ENCODE measurements around the gene MEI1.
"Not testable (repeated sequence)": the region's sequence is repeated elsewhere in the genome, so short reads cannot be mapped to it uniquely, and the experiment has no call there.

MEI1 gene

DNA sequence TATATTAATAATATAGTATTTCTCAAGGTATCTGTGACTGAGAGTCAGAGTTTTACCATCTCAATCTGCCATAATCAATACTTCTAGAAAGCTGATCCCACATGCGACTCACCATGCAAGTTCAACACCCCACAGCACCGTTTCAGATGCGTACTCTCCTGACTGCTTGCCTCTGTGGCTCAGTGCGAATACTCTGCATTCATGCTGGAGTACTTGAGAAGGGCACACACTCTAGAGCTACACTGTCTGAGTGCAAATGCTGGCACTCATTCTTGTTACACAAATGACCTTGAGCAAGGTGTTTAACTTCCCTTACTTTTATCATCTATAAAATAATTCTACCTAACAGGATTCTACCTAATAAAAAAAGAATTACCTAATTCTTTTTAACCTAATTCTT, 23.2 kb upstream of the MEI1 start:
- CTCF ChIA-PET, result interaction anchor here (1.3 to 3.4 kb wide), 4 partner anchors 9 to 265 kb away, joined by 3 to 17 read pairs (median 6); no protein-coding TSS in a partner anchor
- no peak for DNase-seq (ENCODE audit: extremely low spot score)
- no peak for TF ChIP-seq CTCF (IDR thresholded peaks at IDR 0.05; ENCODE audit: control extremely low read depth, extremely low read depth, low read depth, missing control alignments)
- POLR2A ChIA-PET, result no interaction called here

- DNase-seq (ENCODE audit: extremely low spot score), result no peak
- CTCF ChIA-PET, result interaction anchor here (2.6 kb wide), 1 partner anchor 14 kb away, joined by 13 read pairs; no protein-coding TSS in a partner anchor
- TF ChIP-seq CTCF (IDR thresholded peaks at IDR 0.05; ENCODE audit: control extremely low read depth, extremely low read depth, low read depth, missing control alignments), result no peak
- POLR2A ChIA-PET, result no interaction called here
These were observed 17.7 kb upstream of the MEI1 start for GRCh38 chr22:41681616-41682015.

GRCh38 chr22:41682033-41682807, 17.1 kb upstream of the MEI1 start:
- peak; percentile 86 for DNase-seq (ENCODE audit: extremely low spot score)
- no peak for TF ChIP-seq CTCF (IDR thresholded peaks at IDR 0.05; ENCODE audit: control extremely low read depth, extremely low read depth, low read depth, missing control alignments)
- ChIA-PET CTCF (interaction anchor here (2.6 kb wide), 1 partner anchor 15 kb away, joined by 13 read pairs; no protein-coding TSS in a partner anchor), POLR2A (no interaction called here)

DNA sequence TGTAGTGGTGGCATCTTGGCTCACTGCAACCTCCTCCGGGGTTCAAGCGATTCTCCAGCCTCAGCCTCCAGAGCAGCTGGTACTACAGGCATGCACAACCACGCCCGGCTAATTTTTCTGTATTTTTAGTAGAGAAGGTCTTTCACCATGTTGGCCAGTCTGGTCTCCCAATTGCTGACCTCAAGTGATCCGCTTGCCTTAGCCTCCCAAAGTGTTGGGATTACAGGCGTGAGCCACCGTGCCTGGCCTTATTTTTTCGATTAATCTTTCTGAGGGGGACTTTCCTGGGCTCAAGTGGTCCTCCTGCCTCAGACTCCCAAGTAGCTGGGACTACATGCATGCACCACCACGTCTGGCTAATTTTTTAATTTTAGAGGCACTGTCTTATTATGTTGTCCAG, 16.3 kb upstream of the MEI1 start:
- CTCF ChIA-PET, result interaction anchor here (1.2 kb wide), 1 partner anchor 16 kb away, joined by 6 read pairs; no protein-coding TSS in a partner anchor
- POLR2A ChIA-PET, result no interaction called here
- no peak for TF ChIP-seq CTCF (IDR thresholded peaks at IDR 0.05; ENCODE audit: control extremely low read depth, extremely low read depth, low read depth, missing control alignments)
- no peak for DNase-seq (ENCODE audit: extremely low spot score)

DNA sequence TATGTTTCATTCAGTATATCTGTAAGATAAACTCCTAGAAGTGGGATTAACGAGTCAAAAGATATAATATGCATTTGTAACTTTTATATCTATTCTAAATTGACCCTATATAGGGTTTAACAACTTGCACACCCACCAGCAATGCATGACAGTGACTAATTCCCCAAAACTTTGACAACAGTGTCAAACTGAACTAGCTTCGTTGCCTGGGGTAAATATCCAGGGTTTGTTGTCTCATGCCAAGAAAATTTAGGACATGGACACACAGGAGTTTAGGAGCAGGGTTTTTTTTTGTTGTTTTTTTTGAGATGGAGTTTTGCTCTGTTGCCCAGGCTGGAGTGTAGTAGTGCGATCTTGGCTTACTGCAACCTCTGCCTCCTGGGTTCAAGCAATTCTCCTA, 15.7 kb upstream of the MEI1 start:
- POLR2A ChIA-PET, result no interaction called here
- CTCF ChIA-PET, result interaction anchor here (1.2 kb wide), 1 partner anchor 17 kb away, joined by 6 read pairs; no protein-coding TSS in a partner anchor
- TF ChIP-seq CTCF (IDR thresholded peaks at IDR 0.05; ENCODE audit: control extremely low read depth, extremely low read depth, low read depth, missing control alignments), result no peak
- DNase-seq (ENCODE audit: extremely low spot score), result no peak

- ChIA-PET CTCF (interaction anchor here (1.2 to 5.0 kb wide), 2 partner anchors 14 to 17 kb away, joined by 6 to 46 read pairs; partner anchors contain the start of gene MEI1), POLR2A (interaction anchor here (0.7 kb wide), 1 partner anchor 256 kb away, joined by 6 read pairs; no protein-coding TSS in a partner anchor)
- no peak for DNase-seq (ENCODE audit: extremely low spot score)
- no peak for TF ChIP-seq CTCF (IDR thresholded peaks at IDR 0.05; ENCODE audit: control extremely low read depth, extremely low read depth, low read depth, missing control alignments)
These were observed 15.1 kb upstream of the MEI1 start for GRCh38 chr22:41684194-41684593.

- DNase-seq (ENCODE audit: extremely low spot score); POLR2A ChIA-PET: not testable (repeated sequence)
- CTCF ChIA-PET, result interaction anchor here (0.9 to 5.0 kb wide), 5 partner anchors 11 to 254 kb away, joined by 3 to 46 read pairs (median 13); partner anchors contain the start of gene MEI1
These were observed 12.4 kb upstream of the MEI1 start for GRCh38 chr22:41686890-41687289.

All from GM10248 (cell line).